Breast epithelium (tissue), 3 donors: ENCODE data around the gene COL16A1.

ENCODE experiments used
- POLR2AphosphoS5 ChIP-seq, 3 donors: sonication (generic); formaldehyde crosslinking; IDR thresholded peaks; one replicate each; pipeline ENCODE4 v1.6.1; 2017; ENCODE audit warnings: antibody characterized with exemption in 3 of 3
- TF ChIP-seq, protein P1 (sequence below), 3 donors: fragments of 450-650 bp; IDR thresholded peaks; one replicate each; pipeline ENCODE4 v1.5.1; 2016 to 2017; ENCODE audit warnings: antibody characterized with exemption in 3 of 3, mild to moderate bottlenecking in 3 of 3, moderate library complexity in 3 of 3

DNA sequence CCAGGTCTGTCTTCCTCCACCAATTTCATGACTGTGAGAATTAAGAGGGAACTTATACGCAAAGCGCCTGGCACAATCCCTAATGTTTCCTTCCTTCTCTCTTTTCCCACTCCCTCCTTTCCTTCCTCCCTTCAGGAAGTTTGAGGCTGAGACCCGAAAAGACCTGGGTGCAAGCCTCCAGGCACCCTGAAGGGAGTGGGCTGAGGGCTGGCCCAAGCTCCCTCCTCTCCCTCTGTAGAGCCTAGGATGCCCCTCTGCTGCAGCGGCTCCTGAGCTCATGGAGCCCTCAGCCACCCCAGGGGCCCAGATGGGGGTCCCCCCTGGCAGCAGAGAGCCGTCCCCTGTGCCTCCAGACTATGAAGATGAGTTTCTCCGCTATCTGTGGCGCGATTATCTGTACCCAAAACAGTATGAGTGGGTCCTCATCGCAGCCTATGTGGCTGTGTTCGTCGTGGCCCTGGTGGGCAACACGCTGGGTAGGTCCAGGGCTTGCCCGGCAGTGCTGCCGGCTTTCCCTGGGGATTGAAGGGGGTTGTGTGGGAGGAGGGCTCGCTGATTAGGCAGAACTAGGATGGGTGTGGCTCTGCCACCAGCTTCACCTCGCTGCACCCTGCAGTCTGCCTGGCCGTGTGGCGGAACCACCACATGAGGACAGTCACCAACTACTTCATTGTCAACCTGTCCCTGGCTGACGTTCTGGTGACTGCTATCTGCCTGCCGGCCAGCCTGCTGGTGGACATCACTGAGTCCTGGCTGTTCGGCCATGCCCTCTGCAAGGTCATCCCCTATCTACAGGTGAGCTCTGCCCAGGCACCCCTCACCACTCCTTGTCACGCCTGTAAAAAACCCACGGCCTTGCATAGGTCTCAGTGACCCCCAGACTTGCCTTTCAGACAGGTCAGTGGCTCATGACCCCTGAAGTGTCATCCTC lies 84.6 kb downstream of the COL16A1 start:
- TF ChIP-seq, protein P1, sequence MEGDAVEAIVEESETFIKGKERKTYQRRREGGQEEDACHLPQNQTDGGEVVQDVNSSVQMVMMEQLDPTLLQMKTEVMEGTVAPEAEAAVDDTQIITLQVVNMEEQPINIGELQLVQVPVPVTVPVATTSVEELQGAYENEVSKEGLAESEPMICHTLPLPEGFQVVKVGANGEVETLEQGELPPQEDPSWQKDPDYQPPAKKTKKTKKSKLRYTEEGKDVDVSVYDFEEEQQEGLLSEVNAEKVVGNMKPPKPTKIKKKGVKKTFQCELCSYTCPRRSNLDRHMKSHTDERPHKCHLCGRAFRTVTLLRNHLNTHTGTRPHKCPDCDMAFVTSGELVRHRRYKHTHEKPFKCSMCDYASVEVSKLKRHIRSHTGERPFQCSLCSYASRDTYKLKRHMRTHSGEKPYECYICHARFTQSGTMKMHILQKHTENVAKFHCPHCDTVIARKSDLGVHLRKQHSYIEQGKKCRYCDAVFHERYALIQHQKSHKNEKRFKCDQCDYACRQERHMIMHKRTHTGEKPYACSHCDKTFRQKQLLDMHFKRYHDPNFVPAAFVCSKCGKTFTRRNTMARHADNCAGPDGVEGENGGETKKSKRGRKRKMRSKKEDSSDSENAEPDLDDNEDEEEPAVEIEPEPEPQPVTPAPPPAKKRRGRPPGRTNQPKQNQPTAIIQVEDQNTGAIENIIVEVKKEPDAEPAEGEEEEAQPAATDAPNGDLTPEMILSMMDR (IDR thresholded peaks at IDR 0.05) = no peak
- no peak for TF ChIP-seq POLR2AphosphoS5 (IDR thresholded peaks at IDR 0.05)
